Measurements from ENCODE around the gene C5. TPM values are rescaled to one million over a fixed set of nuclear protein-coding genes. Genes with fewer than 3 reads are reported as not detected.

C5 gene
- total RNA-seq, 1 donor = 3.9 TPM

DNA sequence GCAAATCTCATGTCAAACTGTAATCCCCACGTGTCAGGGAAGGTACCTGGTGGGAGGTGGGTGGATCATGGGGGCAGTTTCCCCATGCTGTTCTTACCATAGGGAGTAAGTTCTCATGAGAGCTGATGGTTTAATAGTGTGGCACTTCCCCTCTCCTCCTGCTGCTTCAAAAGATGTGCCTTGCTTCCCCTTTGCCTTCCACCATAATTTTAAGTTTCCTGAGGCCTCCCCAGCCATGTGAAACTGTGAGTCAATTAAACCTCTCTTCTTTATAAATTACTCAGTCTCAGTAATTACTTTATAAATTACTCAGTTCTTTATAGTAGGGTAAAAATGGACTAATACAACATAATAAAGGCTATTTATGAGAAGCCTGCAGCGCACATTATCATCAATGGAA, 17.6 kb upstream of the C5 start:
- no peak for DNase-seq (ENCODE audit: low read depth)
- H3K4me3 ChIP-seq (ENCODE audit: low read depth, low read length) = no peak overlapping the region
- TF ChIP-seq, protein P1, sequence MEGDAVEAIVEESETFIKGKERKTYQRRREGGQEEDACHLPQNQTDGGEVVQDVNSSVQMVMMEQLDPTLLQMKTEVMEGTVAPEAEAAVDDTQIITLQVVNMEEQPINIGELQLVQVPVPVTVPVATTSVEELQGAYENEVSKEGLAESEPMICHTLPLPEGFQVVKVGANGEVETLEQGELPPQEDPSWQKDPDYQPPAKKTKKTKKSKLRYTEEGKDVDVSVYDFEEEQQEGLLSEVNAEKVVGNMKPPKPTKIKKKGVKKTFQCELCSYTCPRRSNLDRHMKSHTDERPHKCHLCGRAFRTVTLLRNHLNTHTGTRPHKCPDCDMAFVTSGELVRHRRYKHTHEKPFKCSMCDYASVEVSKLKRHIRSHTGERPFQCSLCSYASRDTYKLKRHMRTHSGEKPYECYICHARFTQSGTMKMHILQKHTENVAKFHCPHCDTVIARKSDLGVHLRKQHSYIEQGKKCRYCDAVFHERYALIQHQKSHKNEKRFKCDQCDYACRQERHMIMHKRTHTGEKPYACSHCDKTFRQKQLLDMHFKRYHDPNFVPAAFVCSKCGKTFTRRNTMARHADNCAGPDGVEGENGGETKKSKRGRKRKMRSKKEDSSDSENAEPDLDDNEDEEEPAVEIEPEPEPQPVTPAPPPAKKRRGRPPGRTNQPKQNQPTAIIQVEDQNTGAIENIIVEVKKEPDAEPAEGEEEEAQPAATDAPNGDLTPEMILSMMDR (IDR thresholded peaks at IDR 0.05; ENCODE audit: insufficient read depth, low read depth, low read length) = no peak

DNA sequence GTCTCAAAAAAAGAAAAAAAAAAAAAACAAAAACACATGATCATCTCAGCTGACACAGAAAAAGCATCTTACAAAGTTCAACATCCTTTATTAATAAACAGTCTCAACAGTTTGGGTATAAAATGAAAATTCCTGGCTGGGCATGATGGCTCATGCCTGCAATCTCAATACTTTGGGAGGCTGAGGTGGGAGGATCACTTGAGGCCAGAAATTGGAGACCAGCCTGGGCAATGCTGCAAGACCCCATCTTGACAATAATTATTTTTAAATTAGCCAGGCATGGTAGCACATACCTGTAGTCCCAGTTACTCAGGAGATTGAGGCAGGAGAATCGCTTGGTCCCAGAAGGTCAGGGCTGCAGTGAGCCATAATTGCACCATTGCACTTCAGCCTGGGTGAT, 16.8 kb upstream of the C5 start:
- TF ChIP-seq, protein P1 (IDR thresholded peaks at IDR 0.05; ENCODE audit: insufficient read depth, low read depth, low read length) = no peak
- no peak for DNase-seq (ENCODE audit: low read depth)
- no peak overlapping the region for H3K4me3 ChIP-seq (ENCODE audit: low read depth, low read length)

DNA sequence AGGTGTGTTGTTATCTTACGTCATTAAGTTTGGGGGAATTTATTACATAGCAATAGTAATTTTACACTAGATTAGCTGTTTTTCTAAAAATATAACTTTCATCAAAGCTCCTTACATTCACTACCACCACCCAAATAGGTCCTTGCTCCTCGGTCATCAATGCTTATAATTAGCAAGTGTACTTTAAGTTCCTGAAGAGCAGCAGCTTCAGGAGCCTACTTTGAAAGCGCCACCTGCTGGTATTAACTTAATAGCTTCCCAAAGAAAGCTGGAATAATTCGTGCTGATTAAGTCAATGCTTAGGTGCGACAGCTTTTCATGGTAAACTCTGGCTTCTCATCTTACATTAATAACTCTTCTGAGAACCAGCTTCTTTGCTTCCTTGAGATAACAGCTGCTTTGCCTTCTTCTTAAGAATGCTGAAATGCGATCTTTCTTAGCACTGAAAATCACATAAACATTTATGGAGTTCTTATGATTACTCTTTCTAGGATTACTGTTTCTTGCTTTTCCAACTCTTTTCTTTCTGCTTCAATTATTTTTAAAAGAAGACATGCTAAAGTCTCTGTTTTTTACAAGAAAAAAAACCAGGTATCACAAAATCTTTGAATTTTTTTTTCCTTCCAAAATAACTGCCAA, 10.0 kb upstream of the C5 start:
- TF ChIP-seq, protein P1 (IDR thresholded peaks at IDR 0.05; ENCODE audit: insufficient read depth, low read depth, low read length) = peak; percentile 69
- H3K4me3 ChIP-seq (ENCODE audit: low read depth, low read length) = no peak overlapping the region
- peak; percentile 79 for DNase-seq (ENCODE audit: low read depth)

DNA sequence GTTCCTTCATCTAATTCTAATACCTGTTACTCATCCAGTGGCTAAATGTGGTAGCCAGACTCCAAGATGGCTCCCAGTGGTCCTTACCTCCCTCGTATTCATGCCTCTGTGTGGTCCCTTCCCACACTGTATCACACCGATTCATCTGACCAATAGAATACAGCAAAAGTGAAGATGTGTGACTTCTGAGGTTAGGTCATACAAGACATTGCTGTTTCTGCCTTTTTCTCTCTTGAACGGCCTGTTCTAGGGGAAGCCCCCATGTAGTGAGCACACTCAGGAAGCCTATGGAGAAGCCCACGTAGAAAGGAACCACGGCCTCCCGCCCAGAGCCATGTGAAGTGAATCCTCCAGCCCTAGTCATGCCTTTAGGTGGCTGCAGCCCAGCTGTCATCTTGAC, 9.4 kb upstream of the C5 start:
- H3K4me3 ChIP-seq (ENCODE audit: low read depth, low read length) = no peak overlapping the region
- DNase-seq (ENCODE audit: low read depth) = no peak
- TF ChIP-seq, protein P1 (IDR thresholded peaks at IDR 0.05; ENCODE audit: insufficient read depth, low read depth, low read length) = no peak

DNA sequence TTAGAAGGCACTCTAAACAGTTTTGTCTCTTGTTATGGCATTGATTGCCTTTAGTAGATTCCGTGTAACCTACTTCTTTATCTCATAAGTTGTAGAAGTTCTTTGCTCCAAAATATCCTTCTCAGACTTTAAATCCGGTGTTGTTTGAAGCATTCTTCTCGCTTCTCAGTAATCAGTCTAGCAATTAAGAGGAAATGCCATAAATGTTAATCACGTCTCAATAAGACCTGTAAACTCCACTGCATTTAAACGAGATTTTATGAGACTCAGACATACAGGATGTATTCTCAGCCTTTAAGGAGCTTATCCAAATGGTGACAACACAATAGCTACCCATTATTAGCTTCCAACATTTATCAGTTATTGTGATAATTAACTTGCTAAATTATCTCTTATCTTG, 7.7 kb upstream of the C5 start:
- TF ChIP-seq, protein P1 (IDR thresholded peaks at IDR 0.05; ENCODE audit: insufficient read depth, low read depth, low read length) = no peak
- DNase-seq (ENCODE audit: low read depth) = no peak

DNA sequence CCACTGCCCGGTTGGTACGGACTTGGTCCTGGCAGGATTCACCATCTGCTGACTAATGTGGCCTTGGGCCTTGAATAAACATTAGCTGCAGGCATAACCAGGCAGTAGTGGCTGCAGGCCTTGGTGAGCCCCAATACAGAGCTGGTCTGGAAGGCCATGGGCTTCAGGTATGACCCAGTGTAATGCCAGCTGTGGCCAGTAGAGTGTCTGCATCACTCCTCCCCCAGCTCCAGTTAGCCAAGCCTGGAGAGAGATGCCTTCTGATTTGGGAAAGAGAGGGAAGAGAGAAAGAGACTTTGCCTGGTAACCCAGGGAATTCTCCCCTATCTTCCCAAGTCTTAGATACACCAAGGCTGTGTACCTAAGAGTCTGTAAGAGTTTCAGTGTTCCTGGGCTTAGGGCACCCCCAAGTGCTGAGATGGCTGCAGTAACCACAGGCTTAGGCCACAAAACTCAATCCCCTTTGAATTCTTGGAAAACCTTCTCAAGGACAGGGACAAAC, 5.6 kb upstream of the C5 start:
- H3K4me3 ChIP-seq (ENCODE audit: low read depth, low read length) = no peak overlapping the region
- TF ChIP-seq, protein P1 (IDR thresholded peaks at IDR 0.05; ENCODE audit: insufficient read depth, low read depth, low read length) = peak; percentile 61
- peak; percentile 20 for DNase-seq (ENCODE audit: low read depth)

More for the DNA sequence above, 7.7 kb upstream of the C5 start:
- no peak overlapping the region for H3K4me3 ChIP-seq (ENCODE audit: low read depth, low read length)

DNA sequence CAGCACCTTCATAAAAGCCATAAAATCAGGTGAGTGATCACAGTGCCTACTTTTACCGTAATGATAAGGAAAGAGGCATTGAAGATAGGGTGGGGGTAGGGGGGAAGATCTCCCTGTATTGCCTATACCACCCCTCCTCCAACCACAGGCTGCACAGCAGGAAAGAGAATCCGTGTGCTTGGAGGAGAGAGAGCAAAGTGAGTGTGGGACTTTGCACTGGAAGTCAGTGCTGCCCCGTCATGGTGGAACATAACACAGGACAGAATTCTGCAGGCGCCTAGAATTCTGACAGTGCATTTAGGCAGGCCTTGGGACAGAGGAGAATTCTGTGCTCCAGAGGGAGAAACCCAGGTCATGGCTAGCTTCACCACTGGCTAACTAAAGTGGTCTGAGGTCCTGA, 3.5 kb upstream of the C5 start:
- TF ChIP-seq, protein P1 (IDR thresholded peaks at IDR 0.05; ENCODE audit: insufficient read depth, low read depth, low read length) = no peak
- H3K4me3 ChIP-seq (ENCODE audit: low read depth, low read length) = no peak overlapping the region
- DNase-seq (ENCODE audit: low read depth) = no peak
